Measurements from ENCODE around the gene MRPL36.

DNA sequence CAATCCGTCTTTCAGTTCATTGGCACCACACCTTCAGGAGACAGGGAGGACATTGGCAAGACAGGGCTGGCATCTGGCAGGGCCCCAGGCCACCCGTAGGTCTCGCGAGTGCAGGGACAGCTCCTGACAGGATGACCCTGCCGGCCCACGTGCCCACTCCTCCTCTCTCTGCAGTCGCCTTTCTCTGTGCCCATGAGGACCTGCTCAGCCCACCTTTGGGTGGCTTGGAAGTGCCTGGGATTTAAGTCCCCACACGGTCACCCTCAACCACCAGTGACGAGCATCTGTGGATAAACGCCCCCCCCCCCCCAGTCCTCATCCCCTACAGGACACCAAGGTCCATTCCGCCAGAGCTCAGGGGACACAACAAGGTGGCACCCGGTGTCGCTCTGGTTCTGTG, 4.1 kb downstream of the MRPL36 start:
- TF ChIP-seq, protein P1, sequence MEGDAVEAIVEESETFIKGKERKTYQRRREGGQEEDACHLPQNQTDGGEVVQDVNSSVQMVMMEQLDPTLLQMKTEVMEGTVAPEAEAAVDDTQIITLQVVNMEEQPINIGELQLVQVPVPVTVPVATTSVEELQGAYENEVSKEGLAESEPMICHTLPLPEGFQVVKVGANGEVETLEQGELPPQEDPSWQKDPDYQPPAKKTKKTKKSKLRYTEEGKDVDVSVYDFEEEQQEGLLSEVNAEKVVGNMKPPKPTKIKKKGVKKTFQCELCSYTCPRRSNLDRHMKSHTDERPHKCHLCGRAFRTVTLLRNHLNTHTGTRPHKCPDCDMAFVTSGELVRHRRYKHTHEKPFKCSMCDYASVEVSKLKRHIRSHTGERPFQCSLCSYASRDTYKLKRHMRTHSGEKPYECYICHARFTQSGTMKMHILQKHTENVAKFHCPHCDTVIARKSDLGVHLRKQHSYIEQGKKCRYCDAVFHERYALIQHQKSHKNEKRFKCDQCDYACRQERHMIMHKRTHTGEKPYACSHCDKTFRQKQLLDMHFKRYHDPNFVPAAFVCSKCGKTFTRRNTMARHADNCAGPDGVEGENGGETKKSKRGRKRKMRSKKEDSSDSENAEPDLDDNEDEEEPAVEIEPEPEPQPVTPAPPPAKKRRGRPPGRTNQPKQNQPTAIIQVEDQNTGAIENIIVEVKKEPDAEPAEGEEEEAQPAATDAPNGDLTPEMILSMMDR (conservative IDR thresholded peaks at IDR 0.05; ENCODE audit: low read depth, low read length): no peak
- TF ChIP-seq EZH2 (IDR thresholded peaks at IDR 0.05; ENCODE audit: low read length, unreplicated experiment) (no peak), EZH2phosphoT487 (IDR thresholded peaks at IDR 0.05; ENCODE audit: borderline replicate concordance, low read length) (no peak)
